ENCODE measurements around the gene EXOC2. TPM values are rescaled to one million over a fixed set of nuclear protein-coding genes. Genes with fewer than 3 reads are reported as not detected.

Gene EXOC2
- total and polyA plus RNA-seq, 2 of the 13 experiments (the other 11 are each of a cell fraction or from before 2014, with no cell fraction given): 12.6 to 22.9 TPM

- TF ChIP-seq MBNL3 (CRISPR knock-in tag; conservative IDR thresholded peaks at IDR 0.05): no peak
- no peak for TF ChIP-seq ZNF781 (CRISPR knock-in tag; IDR thresholded peaks at IDR 0.05; ENCODE audit: borderline replicate concordance, not compliant biosample characterization)
- no peak for TF ChIP-seq MTF1 (CRISPR knock-in tag; IDR thresholded peaks at IDR 0.05)
- TF ChIP-seq PBX2 (CRISPR knock-in tag; IDR thresholded peaks at IDR 0.05): no peak
- TF ChIP-seq ZNF879 (CRISPR knock-in tag; IDR thresholded peaks at IDR 0.05): no peak
- TF ChIP-seq ZBTB21 (CRISPR knock-in tag; IDR thresholded peaks at IDR 0.05): no peak
- no peak for TF ChIP-seq PRDM4 (CRISPR knock-in tag; IDR thresholded peaks at IDR 0.05; ENCODE audit: borderline replicate concordance)
- TF ChIP-seq TRIM24 (CRISPR knock-in tag; IDR thresholded peaks at IDR 0.05): no peak
- no peak for TF ChIP-seq YEATS2 (CRISPR knock-in tag; IDR thresholded peaks at IDR 0.05; ENCODE audit: borderline replicate concordance)
- no peak for TF ChIP-seq GZF1 (CRISPR knock-in tag; IDR thresholded peaks at IDR 0.05)
These were observed 255.9 kb downstream of the EXOC2 start (continued) for GRCh38 chr6:437037-437392.

Data from HepG2 (cell line).